H9 (cell line): ENCODE results near the gene PRR30. TPM values are rescaled to one million over a fixed set of nuclear protein-coding genes. Genes with fewer than 3 reads are reported as not detected.

Experiments
- DNase-seq: peaks from one replicate; pipeline ENCODE4 v3.0.0-alpha.2; 2017
- H2AFZ ChIP-seq: one replicate; pipeline ENCODE4 v1.6.1; 2013; ENCODE audit warnings: mild to moderate bottlenecking, low read length, control low read depth, moderate library complexity
- H2AK5ac ChIP-seq: 2 replicates; pipeline ENCODE4 v1.6.1; 2013; ENCODE audit warnings: low read length, control low read depth, mixed read lengths; ENCODE audit not compliant: insufficient read length
- H2BK120ac ChIP-seq: one replicate; pipeline ENCODE4 v1.6.1; 2013; ENCODE audit warnings: low read depth, mild to moderate bottlenecking, low read length, control low read depth, inconsistent platforms; ENCODE audit not compliant: poor library complexity, severe bottlenecking
- H2BK12ac ChIP-seq: 2 replicates; pipeline ENCODE4 v1.6.1; 2013; ENCODE audit warnings: low read length, control low read depth, mixed read lengths, low read depth; ENCODE audit not compliant: insufficient read length
- H2BK15ac ChIP-seq: 2 replicates; pipeline ENCODE4 v1.6.1; 2013; ENCODE audit warnings: low read depth, low read length, control low read depth
- H2BK20ac ChIP-seq: one replicate; pipeline ENCODE4 v1.6.1; 2013; ENCODE audit warnings: low read depth, mild to moderate bottlenecking, low read length, control low read depth, inconsistent platforms; ENCODE audit not compliant: poor library complexity, severe bottlenecking
- H2BK5ac ChIP-seq: 2 replicates; pipeline ENCODE4 v1.6.1; 2013; ENCODE audit warnings: low read length, control low read depth, mixed read lengths; ENCODE audit not compliant: insufficient read length
- H3K14ac ChIP-seq: 2 replicates; pipeline ENCODE4 v1.6.1; 2013; ENCODE audit warnings: low read length, control low read depth; ENCODE audit not compliant: insufficient read depth
- H3K18ac ChIP-seq: 2 replicates; pipeline ENCODE4 v1.6.1; 2013; ENCODE audit warnings: low read depth, mild to moderate bottlenecking, mixed read lengths, low read length, control low read depth; ENCODE audit not compliant: insufficient read length
- H3K23ac ChIP-seq: 2 replicates; pipeline ENCODE4 v1.6.1; 2013; ENCODE audit warnings: low read length, control low read depth, mixed read lengths, low read depth; ENCODE audit not compliant: insufficient read length
- H3K23me2 ChIP-seq: 2 replicates; pipeline ENCODE4 v1.6.1; 2013; ENCODE audit warnings: low read depth, mild to moderate bottlenecking, mixed read lengths, low read length, control low read depth; ENCODE audit not compliant: insufficient read length, poor library complexity, severe bottlenecking
- H3K27ac ChIP-seq: 2 replicates; pipeline ENCODE4 v1.5.1; 2013; ENCODE audit warnings: low read length, control low read depth, mixed read lengths, low read depth; ENCODE audit not compliant: insufficient read length
- H3K27me3 ChIP-seq: 2 replicates; pipeline ENCODE4 v1.6.1; 2013; ENCODE audit warnings: low read length, control low read depth, inconsistent platforms; ENCODE audit not compliant: insufficient read depth
- H3K4ac ChIP-seq: 2 replicates; pipeline ENCODE4 v1.6.1; 2013; ENCODE audit warnings: low read depth, mild to moderate bottlenecking, control low read depth, inconsistent platforms, low read length, moderate library complexity
- H3K4me1 ChIP-seq: 2 replicates; pipeline ENCODE4 v1.6.1; 2013; ENCODE audit warnings: low read length, control low read depth, inconsistent platforms; ENCODE audit not compliant: insufficient read depth
- H3K4me2 ChIP-seq: 2 replicates; pipeline ENCODE4 v1.6.1; 2013; ENCODE audit warnings: low read length, control low read depth, mixed read lengths; ENCODE audit not compliant: insufficient read length, insufficient read depth
- H3K56ac ChIP-seq: 2 replicates; pipeline ENCODE4 v1.6.1; 2013; ENCODE audit warnings: low read depth, mild to moderate bottlenecking, mixed read lengths, low read length, control low read depth; ENCODE audit not compliant: insufficient read length
- H3K79me1 ChIP-seq: 2 replicates; pipeline ENCODE4 v1.6.1; 2013; ENCODE audit warnings: low read depth, mild to moderate bottlenecking, moderate library complexity, low read length, control low read depth, inconsistent platforms; ENCODE audit not compliant: insufficient read depth, poor library complexity, severe bottlenecking
- H3K79me2 ChIP-seq: 2 replicates; pipeline ENCODE4 v1.6.1; 2013; ENCODE audit warnings: low read length, control low read depth, inconsistent platforms; ENCODE audit not compliant: insufficient read depth
- H3K9ac ChIP-seq: 2 replicates; pipeline ENCODE4 v1.6.1; 2013; ENCODE audit warnings: low read length, control low read depth, mixed read lengths; ENCODE audit not compliant: insufficient read length; ENCODE audit errors: extremely low read depth
- H3K9me3 ChIP-seq: one replicate; pipeline ENCODE4 v1.6.1; 2013; ENCODE audit warnings: low read depth, low read length, inconsistent platforms; ENCODE audit not compliant: control insufficient read depth
- H3T11ph ChIP-seq: one replicate; pipeline ENCODE4 v1.6.1; 2013; ENCODE audit warnings: mild to moderate bottlenecking, low read length, control low read depth, inconsistent platforms
- H4K20me1 ChIP-seq: one replicate; pipeline ENCODE4 v1.6.1; 2013; ENCODE audit not compliant: control insufficient read depth, insufficient read length, insufficient read depth
- H4K5ac ChIP-seq: 2 replicates; pipeline ENCODE4 v1.6.1; 2013; ENCODE audit warnings: low read depth, mild to moderate bottlenecking, mixed read lengths, low read length, control low read depth; ENCODE audit not compliant: insufficient read length
- H4K8ac ChIP-seq: replicated peaks from 2 replicates; pipeline ENCODE4 v1.6.1; 2013; ENCODE audit warnings: low read length, control low read depth, mixed read lengths, low read depth; ENCODE audit not compliant: insufficient read length
- H4K91ac ChIP-seq: 2 replicates; pipeline ENCODE4 v1.6.1; 2013; ENCODE audit warnings: low read depth, mild to moderate bottlenecking, moderate library complexity, mixed read lengths, low read length, control low read depth; ENCODE audit not compliant: insufficient read length
- H3K27ac Mint-ChIP-seq, 3 experiments: 2 replicates in 2 of 3; 3 replicates in 1 of 3; pipeline ENCODE4 v1.8.0; 2020 to 2021; ENCODE audit warnings: mixed read lengths in 3 of 3, mild to moderate bottlenecking in 1 of 3, moderate library complexity in 1 of 3
- H3K27me3 Mint-ChIP-seq: 2 replicates; pipeline ENCODE4 v1.8.0; 2021; ENCODE audit warnings: low read depth, mild to moderate bottlenecking, moderate library complexity, mixed read lengths
- H3K36me3 Mint-ChIP-seq, 3 experiments: 2 replicates in 2 of 3; 3 replicates in 1 of 3; pipeline ENCODE4 v1.8.0; 2020 to 2021; ENCODE audit warnings: low read depth in 3 of 3, mixed read lengths in 3 of 3; ENCODE audit not compliant: insufficient read depth in 1 of 3
- H3K4me1 Mint-ChIP-seq, 2 experiments: 2 replicates each; pipeline ENCODE4 v1.8.0; 2020; ENCODE audit warnings: mixed read lengths in 2 of 2
- H3K4me3 Mint-ChIP-seq, 2 experiments: 2 replicates in 1 of 2; 3 replicates in 1 of 2; pipeline ENCODE4 v1.8.0; 2020 to 2021; ENCODE audit warnings: mild to moderate bottlenecking in 2 of 2, mixed read lengths in 2 of 2, moderate library complexity in 1 of 2
- H3K9me3 Mint-ChIP-seq, 2 experiments: 2 replicates in 1 of 2; 3 replicates in 1 of 2; pipeline ENCODE4 v1.8.0; 2020; ENCODE audit warnings: mild to moderate bottlenecking in 2 of 2, mixed read lengths in 2 of 2, moderate library complexity in 1 of 2
- CTCF ChIP-seq: fragments of 200-600 bp; sonication (generic); conservative IDR thresholded peaks from 3 replicates; pipeline ENCODE4 v1.8.0; 2021; ENCODE audit warnings: antibody characterized with exemption, mild to moderate bottlenecking
- WGBS: extraction: QIAGEN DNeasy Blood & Tissue Kit; methylation state at CpG from one replicate; pipeline ENCODE4 v1.1.7; 2013; ENCODE audit warnings: missing lambda C conversion rate, low lambda C conversion rate, mixed read lengths; ENCODE audit not compliant: insufficient read length; ENCODE audit errors: extremely low coverage; 5-methylcytosine and 5-hydroxymethylcytosine counted together
- total RNA-seq: library from RNA; stranded (reverse); gene quantifications from 2 replicates; pipeline ENCODE4 v1.2.1, GENCODE V29; 2021

The PRR30 gene
- total RNA-seq, 1 experiment from 2014 or later: not detected

GRCh38 chr2:27126252-27126710 is 12.9 kb downstream of the PRR30 start:
- H4K5ac ChIP-seq: no peak overlapping the region
- no peak overlapping the region for H2BK120ac ChIP-seq
- H2BK15ac ChIP-seq: no peak overlapping the region
- H3K27me3 ChIP-seq: peaks cover 7% of the 10 kb centered on the region; the same call in 1 of the 2 replicates
- H3K14ac ChIP-seq: no peak overlapping the region
- H3K27ac Mint-ChIP-seq: no peak overlapping the region
- no peaks in the 10 kb centered on the region for H3K79me2 ChIP-seq
- H3K4me1 ChIP-seq: no peaks in the 10 kb centered on the region; the same call in 1 of the 2 replicates
- TF ChIP-seq CTCF: no peak
- no peak overlapping the region for H2AK5ac ChIP-seq
- no peak overlapping the region for H3K27ac ChIP-seq
- H4K91ac ChIP-seq: no peak overlapping the region
- no peak overlapping the region for H3T11ph ChIP-seq
- no peak overlapping the region for H4K8ac ChIP-seq
- H2BK5ac ChIP-seq: no peak overlapping the region
- H3K56ac ChIP-seq: no peak overlapping the region
- no peaks in the 10 kb centered on the region for H3K79me1 ChIP-seq
- H3K4me3 Mint-ChIP-seq: no peak overlapping the region
- H2BK20ac ChIP-seq: no peak overlapping the region
- H2AFZ ChIP-seq: no peak overlapping the region
- peaks cover 4% of the 10 kb centered on the region for H3K23me2 ChIP-seq
- no peak overlapping the region for H2BK12ac ChIP-seq
- H3K4ac ChIP-seq: no peak overlapping the region
- H3K4me1 Mint-ChIP-seq: peaks cover 7 to 12% of the 10 kb centered on the region in 2 experiments
- peaks cover 4 to 19% (median 13%) of the 10 kb centered on the region in 3 experiments; a peak in 5 of 7 replicates for H3K36me3 Mint-ChIP-seq
- WGBS: no CpG with 5 or more reads among the region's 5 CpGs
- no peak overlapping the region for H3K23ac ChIP-seq
- H3K9me3 Mint-ChIP-seq: no peaks in the 10 kb centered on the region
- H3K4me2 ChIP-seq: no peak overlapping the region
- H4K20me1 ChIP-seq: peaks cover 2% of the 10 kb centered on the region
- no peak overlapping the region for H3K18ac ChIP-seq
- no peak for DNase-seq
- no peak overlapping the region for H3K9ac ChIP-seq
- H3K27me3 Mint-ChIP-seq: peaks cover 29% of the 10 kb centered on the region
- H3K9me3 ChIP-seq: no peaks in the 10 kb centered on the region
